GM19240 (cell line): ENCODE measurements around the gene PITHD1.
A peak's percentile ranks its signal among the peaks of the same experiment; 100 is the strongest.
"Not testable (repeated sequence)": the region's sequence is repeated elsewhere in the genome, so short reads cannot be mapped to it uniquely, and the experiment has no call there.

Experiments
- DNase-seq: peaks from one replicate; pipeline ENCODE4 v3.0.0; 2011; ENCODE audit warnings: low spot score; ENCODE audit not compliant: insufficient read length

Gene PITHD1

GRCh38 chr1:23798662-23799142 is 20.5 kb downstream of the PITHD1 start:
- no peak for DNase-seq

- DNase-seq, result no peak
Measured at GRCh38 chr1:23799255-23799569, 21.0 kb downstream of the PITHD1 start.

GRCh38 chr1:23799570-23800399 is 21.6 kb downstream of the PITHD1 start:
- peak; percentile 33 for DNase-seq

GRCh38 chr1:23800400-23801337 is 22.5 kb downstream of the PITHD1 start, which contains the start of gene GALE:
GALE (minus strand) TSS chr1:23800754; CDS start chr1:23799007, 1,747 bp downstream.
- peak; percentile 92 for DNase-seq

- DNase-seq, result no peak
Measured at GRCh38 chr1:23801338-23801748, 23.1 kb downstream of the PITHD1 start.

GRCh38 chr1:23801876-23802275 is 23.7 kb downstream of the PITHD1 start:
- DNase-seq, result no peak

- not testable (repeated sequence) for DNase-seq
Measured at GRCh38 chr1:23802809-23803342, 24.7 kb downstream of the PITHD1 start.

- no peak for DNase-seq
Measured at GRCh38 chr1:23803674-23804073, 25.5 kb downstream of the PITHD1 start.

GRCh38 chr1:23804183-23804835 is 26.1 kb downstream of the PITHD1 start:
- no peak for DNase-seq

GRCh38 chr1:23805025-23805424 is 26.8 kb downstream of the PITHD1 start:
- no peak for DNase-seq

GRCh38 chr1:23806280-23806679 is 28.1 kb downstream of the PITHD1 start:
- DNase-seq, result no peak

- no peak for DNase-seq
Measured at GRCh38 chr1:23807453-23807852, 29.2 kb downstream of the PITHD1 start.

GRCh38 chr1:23809751-23810171 is 31.5 kb downstream of the PITHD1 start:
- DNase-seq, result peak; percentile 60

- no peak for DNase-seq
Measured at GRCh38 chr1:23810818-23811540, 32.8 kb downstream of the PITHD1 start.

GRCh38 chr1:23814016-23814415 is 35.8 kb downstream of the PITHD1 start:
- no peak for DNase-seq

GRCh38 chr1:23816361-23816760 is 38.1 kb downstream of the PITHD1 start:
- no peak for DNase-seq

- DNase-seq, result no peak
Measured at GRCh38 chr1:23816906-23817305, 38.7 kb downstream of the PITHD1 start.

- DNase-seq, result no peak
Measured at GRCh38 chr1:23817633-23818032, 39.4 kb downstream of the PITHD1 start.

- DNase-seq, result no peak
Measured at GRCh38 chr1:23823767-23824166, 45.5 kb downstream of the PITHD1 start.

GRCh38 chr1:23824711-23825075 is 46.5 kb downstream of the PITHD1 start:
- DNase-seq, result no peak
